HG03439 (cell line): ENCODE measurements around the gene PAX6.

ENCODE experiments used
- ATAC-seq: cut with Tn5 transposase; IDR thresholded peaks from one replicate; pipeline ENCODE4 v1.9.1; 2021; ENCODE audit warnings: mild to moderate bottlenecking, moderate library complexity; ENCODE audit not compliant: unreplicated experiment

Gene PAX6

GRCh38 chr11:31822927-31823643, 12.0 kb upstream of the PAX6 start:
- no peak for ATAC-seq

- ATAC-seq, result no peak
Observed at GRCh38 chr11:31822175-31822926, 11.2 kb upstream of the PAX6 start.

GRCh38 chr11:31821766-31822165, 10.6 kb upstream of the PAX6 start:
- no peak for ATAC-seq

- ATAC-seq, result no peak
Observed at GRCh38 chr11:31821235-31821764, 10.2 kb upstream of the PAX6 start.

- ATAC-seq, result no peak
Observed at GRCh38 chr11:31820438-31820818, 9.3 kb upstream of the PAX6 start.

- no peak for ATAC-seq
Observed at GRCh38 chr11:31819621-31820437, 8.7 kb upstream of the PAX6 start.

- ATAC-seq, result no peak
Observed at GRCh38 chr11:31818874-31819331, 7.8 kb upstream of the PAX6 start.

GRCh38 chr11:31818425-31818755, 7.3 kb upstream of the PAX6 start:
- no peak for ATAC-seq

GRCh38 chr11:31817621-31818424, 6.7 kb upstream of the PAX6 start:
- no peak for ATAC-seq

- no peak for ATAC-seq
Observed at GRCh38 chr11:31817054-31817620, 6.0 kb upstream of the PAX6 start.

- ATAC-seq, result no peak
Observed at GRCh38 chr11:31816468-31817053, 5.4 kb upstream of the PAX6 start.

- no peak for ATAC-seq
Observed at GRCh38 chr11:31815711-31816467, 4.8 kb upstream of the PAX6 start.

GRCh38 chr11:31814176-31814868, 3.2 kb upstream of the PAX6 start:
- no peak for ATAC-seq

GRCh38 chr11:31813391-31814175, 2.5 kb upstream of the PAX6 start:
- no peak for ATAC-seq

GRCh38 chr11:31812383-31813381, 1.6 kb upstream of the PAX6 start:
- no peak for ATAC-seq
